ENCODE data around the gene PPP1R7. TPM values are rescaled to one million over a fixed set of nuclear protein-coding genes. Genes with fewer than 3 reads are reported as not detected.

The PPP1R7 gene
- polyA plus RNA-seq, 1 of the 3 experiments (the other 2 are of a cell fraction) = 56.9 TPM

DNA sequence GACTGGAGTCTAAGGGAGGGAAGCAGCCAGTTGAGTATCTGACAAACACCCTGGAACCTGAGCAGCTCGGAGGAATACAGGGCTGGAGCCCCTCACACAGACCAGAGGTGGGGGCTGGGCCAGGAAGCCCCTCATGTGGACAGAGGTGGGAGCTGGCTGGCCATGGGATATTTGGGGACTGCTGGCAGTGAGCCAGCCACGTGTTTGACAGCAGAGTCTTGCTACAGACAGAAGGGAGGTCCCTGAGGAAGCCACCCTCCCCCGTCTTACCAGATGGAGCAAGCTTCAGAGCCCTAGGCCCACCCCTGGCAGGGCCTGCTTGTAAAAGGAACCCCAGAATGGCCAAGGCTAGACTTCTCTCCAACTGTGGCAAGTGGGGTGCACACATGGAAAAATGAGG is 44.6 kb upstream of the PPP1R7 start:
- no peak overlapping the region for H3K4me2 ChIP-seq
- H3K27me3 ChIP-seq (ENCODE audit: insufficient read depth) = no peaks in the 10 kb centered on the region
- ChIA-PET POLR2A (no interaction called here), CTCF (interaction anchor here (0.7 kb wide), 1 partner anchor 254 kb away, joined by 3 read pairs; no protein-coding TSS in a partner anchor)
- no peaks in the 10 kb centered on the region for H3K9me3 ChIP-seq
- TF ChIP-seq, protein P1, sequence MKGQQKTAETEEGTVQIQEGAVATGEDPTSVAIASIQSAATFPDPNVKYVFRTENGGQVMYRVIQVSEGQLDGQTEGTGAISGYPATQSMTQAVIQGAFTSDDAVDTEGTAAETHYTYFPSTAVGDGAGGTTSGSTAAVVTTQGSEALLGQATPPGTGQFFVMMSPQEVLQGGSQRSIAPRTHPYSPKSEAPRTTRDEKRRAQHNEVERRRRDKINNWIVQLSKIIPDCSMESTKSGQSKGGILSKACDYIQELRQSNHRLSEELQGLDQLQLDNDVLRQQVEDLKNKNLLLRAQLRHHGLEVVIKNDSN (IDR thresholded peaks at IDR 0.05; ENCODE audit: borderline replicate concordance, low read depth) = no peak
- TF ChIP-seq EP300 (IDR thresholded peaks at IDR 0.05; ENCODE audit: borderline replicate concordance in 1 of 2, low read depth in 1 of 2, low read length in 1 of 2) (no peak), TAF1 (IDR thresholded peaks at IDR 0.05; ENCODE audit: borderline replicate concordance, low read depth, low read length) (no peak), MXI1 (IDR thresholded peaks at IDR 0.05; ENCODE audit: low read depth, low read length) (no peak), TEAD4 (IDR thresholded peaks at IDR 0.05; ENCODE audit: borderline replicate concordance, insufficient read depth) (no peak), YY1 (IDR thresholded peaks at IDR 0.05; ENCODE audit: low read depth) (no peak), GABPA (IDR thresholded peaks at IDR 0.05; ENCODE audit: low read depth) (no peak), RAD21 (IDR thresholded peaks at IDR 0.05; ENCODE audit: low read length) (no peak), TCF12 (IDR thresholded peaks at IDR 0.05) (no peak), SMC3 (IDR thresholded peaks at IDR 0.05; ENCODE audit: low read depth, low read length) (no peak), FOXM1 (IDR thresholded peaks at IDR 0.05; ENCODE audit: low read depth) (no peak)
- peaks cover 0 to 5% of the 10 kb centered on the region in 2 experiments for H3K36me3 ChIP-seq (replicated peaks in 1 of 2; ENCODE audit: control insufficient read depth in 1 of 2, insufficient read depth in 2 of 2, low read length in 1 of 2)
- 67% methylated on average over 2 of the region's 3 CpGs for WGBS (ENCODE audit: low lambda C conversion rate)
- no peak overlapping the region for H3K4me3 ChIP-seq (ENCODE audit: low read depth in 2 of 2, low read length in 1 of 2)
- H3K9ac ChIP-seq = no peak overlapping the region
- no peak overlapping the region for H2AFZ ChIP-seq (ENCODE audit: low read depth)
- peaks cover 32% of the 10 kb centered on the region for H3K79me2 ChIP-seq (ENCODE audit: insufficient read depth)
- peaks cover 0 to 13% of the 10 kb centered on the region in 2 experiments; a peak in 2 of 4 replicates for H3K4me1 ChIP-seq (ENCODE audit: control insufficient read depth in 1 of 2, insufficient read depth in 2 of 2, low read depth in 1 of 2, low read length in 1 of 2)
- H3K9me2 ChIP-seq = no peaks in the 10 kb centered on the region
- no peaks in the 10 kb centered on the region for H4K20me1 ChIP-seq (ENCODE audit: insufficient read depth)
- no peaks in the 10 kb centered on the region for H3F3A ChIP-seq (replicated peaks; ENCODE audit: insufficient read depth)
- no peak for DNase-seq
- H3K27ac ChIP-seq (ENCODE audit: low read depth in 2 of 2, low read length in 1 of 2) = no peak overlapping the region

- Histone ChIP-seq H3K36me3 (replicated peaks in 1 of 2; ENCODE audit: control insufficient read depth in 1 of 2, insufficient read depth in 2 of 2, low read length in 1 of 2) (peaks cover 0 to 5% of the 10 kb centered on the region in 2 experiments), H3K27me3 (ENCODE audit: insufficient read depth) (no peaks in the 10 kb centered on the region), H3K9ac (no peak overlapping the region), H3F3A (replicated peaks; ENCODE audit: insufficient read depth) (no peaks in the 10 kb centered on the region), H3K4me3 (ENCODE audit: low read depth in 2 of 2, low read length in 1 of 2) (no peak overlapping the region), H2AFZ (ENCODE audit: low read depth) (no peak overlapping the region), H3K4me2 (no peak overlapping the region), H3K4me1 (ENCODE audit: control insufficient read depth in 1 of 2, insufficient read depth in 2 of 2, low read depth in 1 of 2, low read length in 1 of 2) (peaks cover 0 to 5% of the 10 kb centered on the region in 2 experiments; a peak in 1 of 4 replicates), H4K20me1 (ENCODE audit: insufficient read depth) (no peaks in the 10 kb centered on the region), H3K9me2 (no peaks in the 10 kb centered on the region), H3K27ac (ENCODE audit: low read depth in 2 of 2, low read length in 1 of 2) (no peak overlapping the region), H3K9me3 (no peaks in the 10 kb centered on the region), H3K79me2 (ENCODE audit: insufficient read depth) (peaks cover 17% of the 10 kb centered on the region)
- ChIA-PET CTCF (interaction anchor here (1.0 to 1.3 kb wide), 2 partner anchors 16 to 256 kb away, joined by 3 read pairs; no protein-coding TSS in a partner anchor), POLR2A (no interaction called here)
- 92% methylated on average over 7 of the region's 9 CpGs for WGBS (ENCODE audit: low lambda C conversion rate)
- no peak for TF ChIP-seq RXRA (IDR thresholded peaks at IDR 0.05; ENCODE audit: borderline replicate concordance, low read depth)
- no peak for DNase-seq
These were observed 43.1 kb upstream of the PPP1R7 start for GRCh38 chr2:241107031-241107783.
